ENCODE data around the gene TSGA10. TPM values are rescaled to one million over a fixed set of nuclear protein-coding genes. Genes with fewer than 3 reads are reported as not detected.
"Not testable (repeated sequence)": the region's sequence is repeated elsewhere in the genome, so short reads cannot be mapped to it uniquely, and the experiment has no call there.

The TSGA10 gene
- total RNA-seq: 13.9 and 21.6 TPM in 2 replicates

GRCh38 chr2:99154643-99155536, at the start of gene TSGA10, which contains the start of gene LIPT1:
Gene TSGA10 (minus strand): TSS chr2:99154942. CDS start chr2:99109439, 45,503 bp downstream.
Gene LIPT1 (plus strand): TSS chr2:99154967. CDS start chr2:99161958, 6,991 bp downstream.
- DNase-seq (ENCODE audit: low read depth): peak; percentile 86

GRCh38 chr2:99201959-99202678, 47.4 kb upstream of the TSGA10 start:
- DNase-seq (ENCODE audit: low read depth): no peak

- DNase-seq (ENCODE audit: low read depth): no peak
Observed at GRCh38 chr2:99200076-99200800, 45.5 kb upstream of the TSGA10 start.

- DNase-seq (ENCODE audit: low read depth): no peak
Observed at GRCh38 chr2:99198103-99198841, 43.5 kb upstream of the TSGA10 start.

GRCh38 chr2:99192364-99192763, 37.6 kb upstream of the TSGA10 start:
- not testable (repeated sequence) for DNase-seq (ENCODE audit: low read depth)

GRCh38 chr2:99190548-99190947, 35.8 kb upstream of the TSGA10 start:
- no peak for DNase-seq (ENCODE audit: low read depth)

- DNase-seq (ENCODE audit: low read depth): no peak
Observed at GRCh38 chr2:99188357-99188756, 33.6 kb upstream of the TSGA10 start.

GRCh38 chr2:99187011-99187410, 32.3 kb upstream of the TSGA10 start:
- DNase-seq (ENCODE audit: low read depth): no peak

GRCh38 chr2:99184811-99185210, 30.1 kb upstream of the TSGA10 start:
- DNase-seq (ENCODE audit: low read depth): no peak

- peak; percentile 22 for DNase-seq (ENCODE audit: low read depth)
Observed at GRCh38 chr2:99183025-99183424, 28.3 kb upstream of the TSGA10 start.

- DNase-seq (ENCODE audit: low read depth): peak; percentile 17
Observed at GRCh38 chr2:99181624-99182000, 26.9 kb upstream of the TSGA10 start.

GRCh38 chr2:99180755-99181623, 26.2 kb upstream of the TSGA10 start, which contains the start of the genes MITD1 and MRPL30:
Gene MITD1 (minus strand): TSS chr2:99181058. CDS start chr2:99180981, 77 bp downstream.
Gene MRPL30 (plus strand): TSS chr2:99181184. CDS start chr2:99186204, 5,020 bp downstream.
- DNase-seq (ENCODE audit: low read depth): peak; percentile 93

- DNase-seq (ENCODE audit: low read depth): no peak
Observed at GRCh38 chr2:99171377-99172140, 16.8 kb upstream of the TSGA10 start.

- DNase-seq (ENCODE audit: low read depth): no peak
Observed at GRCh38 chr2:99169534-99169933, 14.8 kb upstream of the TSGA10 start.

- DNase-seq (ENCODE audit: low read depth): no peak
Observed at GRCh38 chr2:99166218-99166617, 11.5 kb upstream of the TSGA10 start.

- peak; percentile 44 for DNase-seq (ENCODE audit: low read depth)
Observed at GRCh38 chr2:99159594-99159993, 4.9 kb upstream of the TSGA10 start.

GRCh38 chr2:99158599-99158998, 3.9 kb upstream of the TSGA10 start:
- DNase-seq (ENCODE audit: low read depth): no peak

GRCh38 chr2:99156891-99157290, 2.1 kb upstream of the TSGA10 start:
- DNase-seq (ENCODE audit: low read depth): no peak

- no peak for DNase-seq (ENCODE audit: low read depth)
Observed at GRCh38 chr2:99153921-99154604, 679 bp downstream of the TSGA10 start.

Measured in renal cortical epithelial cell (primary cell).